G401.6 (cell line): ENCODE measurements around the gene SMIM11.
"Not testable (repeated sequence)": the region's sequence is repeated elsewhere in the genome, so short reads cannot be mapped to it uniquely, and the experiment has no call there.

Experiments
- FAIRE-seq: peaks from 2 replicates; lab custom pipeline; 2012; peaks lifted over from hg19 to GRCh38; lab: Jason Lieb, UNC

SMIM11 gene

DNA sequence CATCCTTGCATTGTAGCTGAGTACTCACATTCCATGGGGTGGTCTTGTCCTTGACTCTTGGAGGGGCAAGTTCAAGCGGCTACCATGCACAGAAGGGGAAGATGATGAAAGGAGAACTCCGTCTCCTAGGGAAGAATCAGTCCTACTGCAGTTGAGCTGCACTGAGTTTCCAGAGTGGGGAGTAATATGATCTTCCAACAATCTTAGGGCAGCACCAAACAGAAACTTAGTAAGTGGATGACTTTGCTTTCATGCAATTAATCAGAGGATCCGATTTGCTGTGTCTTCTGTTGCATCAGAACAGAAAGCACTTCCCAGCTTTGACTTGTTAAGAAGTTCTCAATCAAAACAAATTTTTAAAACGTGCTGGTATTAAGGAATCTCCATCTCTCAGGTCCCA, 48.5 kb downstream of the SMIM11 start, which contains the start of gene SMIM34:
Gene SMIM34, minus strand, starts transcription at position 147 of the 400 bp plus-strand sequence. Its CDS starts 112 bp downstream, at position 35.
- not testable (repeated sequence) for FAIRE-seq

- not testable (repeated sequence) for FAIRE-seq
These were observed 52.0 kb downstream of the SMIM11 start for GRCh38 chr21:34427339-34427738.

DNA sequence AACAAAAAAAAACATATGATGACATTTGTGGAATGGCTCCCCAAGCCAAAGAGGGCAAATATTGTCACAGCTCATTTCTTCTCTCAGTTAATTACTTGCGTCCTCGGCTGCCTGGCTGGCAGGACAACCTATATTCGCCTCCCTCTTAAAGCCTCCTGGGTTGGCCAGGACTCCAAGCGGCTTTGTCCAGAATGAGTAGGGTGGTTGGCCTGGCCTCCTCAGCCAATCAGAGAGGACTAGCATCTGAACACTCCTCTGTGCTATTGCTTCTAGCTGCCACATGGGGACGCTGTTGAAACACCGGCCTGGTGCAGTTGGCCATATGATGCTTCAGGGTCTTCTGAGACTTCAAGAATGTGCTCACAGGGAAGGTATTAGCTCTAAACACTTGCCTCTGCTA, 53.1 kb downstream of the SMIM11 start:
- not testable (repeated sequence) for FAIRE-seq

DNA sequence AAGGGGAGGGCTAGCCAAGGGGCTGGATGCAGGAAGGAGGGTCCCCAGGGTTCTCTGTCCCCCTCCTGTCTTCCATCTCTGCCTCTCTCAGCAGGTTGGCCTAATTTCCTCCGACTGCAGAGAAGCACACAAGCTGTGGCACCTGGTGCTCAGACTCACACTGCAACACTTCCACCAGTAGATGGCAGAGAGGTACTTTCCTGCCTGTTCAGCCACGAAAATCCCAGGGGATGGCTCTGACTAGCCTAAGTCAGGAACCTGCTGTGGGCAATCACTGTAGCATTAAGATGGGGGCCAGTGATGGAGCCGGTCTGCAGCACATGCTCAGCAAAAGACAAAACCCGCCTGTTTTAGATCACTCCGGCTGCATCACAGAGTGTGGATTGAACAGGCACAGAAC, 54.4 kb downstream of the SMIM11 start:
- FAIRE-seq = not testable (repeated sequence)
